DMS153 (cell line): ENCODE measurements around the gene GNG13.

ENCODE experiments used
- DNase-seq: peaks from one replicate; lab custom pipeline; 2025; lab: John Stamatoyannopoulos, UW

Gene GNG13

DNA sequence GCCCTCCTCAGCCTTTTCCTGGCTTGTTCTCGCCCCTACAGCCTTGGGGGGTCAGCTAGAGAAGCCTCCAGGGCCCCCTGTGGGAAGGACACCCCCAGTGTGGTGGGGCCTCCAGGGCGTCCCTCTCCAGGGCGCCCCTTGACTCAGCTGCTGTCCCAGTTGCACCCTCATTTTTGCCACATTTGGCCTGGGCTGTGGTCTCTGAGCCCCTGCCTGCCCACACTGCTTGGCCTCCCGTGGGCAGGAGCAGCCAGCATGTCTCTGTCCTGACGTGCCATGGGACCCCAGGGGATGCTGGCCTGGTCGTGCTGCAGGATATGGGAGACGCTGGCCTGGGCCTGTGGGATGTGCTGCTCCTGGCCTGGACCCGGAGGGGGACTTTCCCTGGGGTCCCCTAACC, 7.1 kb downstream of the GNG13 start:
- DNase-seq: no peak

- DNase-seq: no peak
Observed at GRCh38 chr16:792221-792995, 8.1 kb downstream of the GNG13 start.

DNA sequence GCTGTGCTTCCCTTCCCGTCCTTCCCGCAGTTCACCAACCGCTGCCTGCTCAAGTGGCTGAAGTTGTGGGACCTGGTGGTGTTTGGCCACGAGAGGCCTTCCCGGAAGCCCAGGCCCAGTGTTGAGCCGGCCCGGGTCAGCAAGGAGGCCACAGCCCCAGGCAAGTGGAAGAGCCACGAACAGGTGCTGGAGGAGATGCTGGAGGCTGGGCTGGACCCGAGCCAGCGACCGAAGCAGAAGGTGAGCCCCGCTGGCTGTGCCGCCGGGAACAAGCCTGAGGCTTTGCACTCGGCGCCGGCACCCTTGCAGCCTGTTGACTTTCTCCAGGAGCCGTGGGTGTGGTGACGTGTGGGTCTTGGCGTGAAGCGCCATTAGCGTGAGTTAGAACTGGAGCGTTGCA, 9.4 kb downstream of the GNG13 start:
- no peak for DNase-seq

DNA sequence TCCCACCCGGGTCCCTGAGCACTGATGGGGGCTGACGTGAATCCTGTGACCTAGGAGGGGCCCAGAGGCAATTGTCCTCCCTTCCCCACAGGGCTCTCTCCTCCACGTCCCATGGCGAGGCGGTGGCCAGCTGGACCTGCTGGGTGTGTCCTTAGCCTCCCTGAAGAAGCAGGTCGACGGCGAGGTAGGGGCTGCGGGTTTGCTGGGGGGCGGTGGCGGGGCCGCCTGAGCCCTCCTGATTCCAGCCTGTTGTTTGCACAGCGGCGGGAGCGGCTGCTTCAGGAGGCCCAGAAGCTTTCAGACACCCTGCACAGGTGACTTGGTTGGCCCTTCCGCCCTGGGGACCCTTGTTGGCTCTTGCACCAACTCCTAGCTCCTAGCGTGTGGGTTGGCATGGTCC, 10.4 kb downstream of the GNG13 start:
- DNase-seq: no peak

GRCh38 chr16:789191-789850, 11.2 kb downstream of the GNG13 start:
- DNase-seq: no peak

GRCh38 chr16:788399-789126, 12.0 kb downstream of the GNG13 start, which contains the start of gene CHTF18:
TSS of gene CHTF18 (plus strand) at chr16:788620. CDS start at chr16:788685, 65 bp downstream.
- peak; percentile 84 for DNase-seq

DNA sequence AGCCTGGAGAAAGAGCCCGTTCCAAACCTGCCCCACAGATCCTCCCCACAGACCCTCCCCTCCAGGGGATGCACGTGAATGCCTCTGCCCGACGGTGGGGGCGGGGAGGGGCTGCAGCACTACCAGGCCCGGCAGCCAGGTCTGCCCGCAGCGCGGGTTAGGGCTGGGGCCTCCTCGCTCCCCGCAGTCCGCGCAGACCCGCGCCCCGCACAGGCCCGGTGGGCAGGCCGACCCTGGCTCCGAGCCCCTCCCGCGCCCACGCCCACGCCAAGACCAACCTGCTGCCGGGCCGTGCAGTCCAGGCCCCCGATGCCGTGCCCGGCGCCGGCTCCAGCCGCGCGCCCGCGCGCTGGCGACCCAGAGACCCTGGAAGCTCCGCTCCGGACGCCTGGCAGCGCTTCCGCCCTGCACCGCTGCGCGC, 12.5 kb downstream of the GNG13 start, which contains the start of gene RPUSD1:
Gene RPUSD1 (minus strand): TSS at position 404 of the 421 bp plus-strand sequence. CDS start 644 bp downstream, outside the sequence.
- no peak for DNase-seq

- no peak for DNase-seq
Observed at GRCh38 chr16:787321-787966, 13.1 kb downstream of the GNG13 start.

DNA sequence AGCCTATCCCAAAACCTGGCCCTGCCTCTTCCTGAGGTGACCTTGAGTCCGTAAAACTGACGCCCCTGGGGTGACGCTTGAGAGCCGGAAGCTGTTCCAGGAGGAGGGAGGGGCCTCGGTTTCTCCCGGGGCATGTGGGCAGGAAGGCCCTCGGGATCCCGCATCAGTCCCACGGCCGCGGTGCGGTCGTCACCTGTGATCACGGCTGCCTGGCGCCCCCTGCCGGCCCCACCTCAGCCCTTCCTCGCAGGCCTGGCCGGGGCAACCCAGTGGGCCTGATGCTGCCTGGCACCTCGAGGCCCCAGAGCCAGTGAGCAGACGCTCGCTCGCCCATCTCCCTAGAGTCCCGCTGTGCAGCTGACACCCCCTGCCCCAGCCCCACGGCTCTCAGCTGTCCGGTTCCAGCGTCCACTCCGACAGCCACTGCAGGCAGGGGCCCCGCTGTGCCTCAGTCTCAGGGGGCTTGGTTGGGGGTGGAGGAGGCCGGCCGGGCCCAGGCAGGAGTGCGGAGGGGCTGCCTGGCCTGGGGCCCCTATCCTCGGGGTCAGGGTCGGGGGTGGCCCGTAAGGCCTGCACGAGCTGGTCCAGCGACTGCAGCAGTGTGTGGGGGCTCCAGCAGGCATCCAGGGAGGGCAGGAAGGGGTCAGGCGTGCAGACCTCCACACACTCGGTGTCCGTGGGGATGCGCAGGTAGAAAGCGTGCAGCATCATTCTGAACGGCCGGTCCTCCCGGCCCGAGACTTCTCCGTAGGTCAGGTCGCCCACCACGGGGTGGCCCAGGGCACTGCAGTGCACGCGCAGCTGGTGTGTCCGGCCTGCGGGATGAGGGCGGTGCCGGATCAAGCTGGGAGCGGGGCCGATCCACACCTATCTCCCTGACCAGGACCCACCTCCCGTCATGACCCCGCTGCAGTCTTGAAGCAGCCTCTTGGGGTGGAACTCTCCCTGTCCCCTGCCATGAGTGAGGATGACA, 14.7 kb downstream of the GNG13 start:
- DNase-seq: peak; percentile 57

DNA sequence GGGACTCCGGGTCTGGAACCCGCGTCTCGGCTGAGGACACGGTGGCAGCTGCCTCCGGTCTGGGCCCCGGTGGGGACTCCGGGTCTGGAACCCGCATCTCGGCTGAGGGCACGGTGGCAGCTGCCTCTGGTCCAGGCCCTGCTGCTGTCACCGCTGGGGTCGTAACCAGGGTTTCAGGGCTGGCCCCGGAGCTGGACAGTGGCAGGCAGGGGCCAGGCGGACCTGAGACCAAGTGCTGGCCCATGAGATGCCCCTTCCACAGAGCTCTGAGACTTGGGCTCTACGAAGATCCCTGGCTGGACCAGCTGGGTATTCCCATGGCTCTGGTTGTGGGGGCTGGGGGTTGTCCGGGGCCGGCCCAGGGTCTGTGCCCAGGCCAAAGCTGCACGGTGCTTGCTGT, 16.1 kb downstream of the GNG13 start:
- DNase-seq: no peak

DNA sequence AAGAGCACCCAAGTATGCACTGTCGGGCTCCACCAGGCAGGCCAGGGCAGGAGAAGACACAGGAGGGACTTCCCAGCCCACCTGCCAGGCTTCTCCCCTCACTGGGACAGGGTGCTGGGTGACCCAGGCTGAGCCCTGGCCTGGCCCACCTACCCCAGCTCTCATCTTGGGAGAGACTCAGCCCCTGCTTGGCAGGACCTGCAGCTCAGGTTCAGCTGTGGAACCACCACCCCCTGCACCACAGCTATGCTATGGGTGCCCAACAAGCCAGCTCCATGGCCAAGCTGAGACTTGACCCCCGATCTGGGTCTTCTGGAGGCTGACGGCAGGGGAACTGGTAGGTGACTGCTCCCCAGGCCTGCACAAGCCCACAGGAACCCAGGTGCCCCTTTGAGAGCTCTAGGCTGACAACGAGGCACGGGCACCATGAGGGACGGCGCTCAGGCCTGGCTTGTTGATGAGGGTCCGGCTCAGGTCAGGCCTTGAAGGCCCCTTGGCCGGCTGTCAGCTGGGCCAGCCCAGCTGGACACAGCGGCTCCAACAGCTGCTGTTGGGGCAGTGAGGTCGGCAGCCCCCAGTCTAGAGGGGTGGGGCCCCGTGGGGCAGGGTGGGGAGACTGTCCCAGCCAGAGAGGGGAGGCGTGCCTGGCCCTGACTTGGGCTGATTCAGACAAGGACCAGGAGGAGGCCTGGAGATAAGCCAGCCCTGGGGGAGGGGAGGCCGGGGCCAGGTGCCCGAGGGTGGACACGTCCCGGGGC, 17.0 kb downstream of the GNG13 start:
- no peak for DNase-seq

DNA sequence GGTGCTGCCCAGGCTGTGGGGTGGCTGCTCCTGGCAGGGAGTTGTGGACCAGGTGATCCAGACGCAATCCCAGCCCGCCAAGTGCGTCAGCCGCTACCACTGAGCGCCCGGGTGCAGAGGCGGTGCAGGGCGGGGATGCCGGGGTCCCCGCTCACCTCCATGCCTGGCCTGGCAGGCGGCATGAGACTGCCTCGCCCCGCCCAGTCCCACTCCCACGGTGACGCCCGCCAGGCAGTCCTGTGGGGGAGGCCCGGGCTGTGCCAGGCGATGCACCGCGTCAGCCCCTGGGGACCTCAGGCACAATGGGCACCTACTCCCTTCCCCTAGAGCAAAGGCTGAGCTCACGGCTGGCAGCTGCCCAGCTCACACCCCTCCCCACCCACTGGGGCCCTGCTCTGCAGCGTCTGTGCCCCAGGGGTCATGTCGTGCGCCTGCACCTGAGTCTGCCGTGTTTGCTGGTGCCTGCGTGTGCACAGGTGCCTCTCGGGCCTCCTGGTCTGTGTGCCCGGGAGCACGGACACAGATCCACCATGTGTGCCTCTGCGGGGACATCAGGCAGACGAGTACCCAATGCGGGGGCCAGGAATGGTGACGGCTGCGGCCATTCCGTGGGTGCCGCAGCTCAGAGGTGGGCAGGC, 17.6 kb downstream of the GNG13 start:
- DNase-seq: peak; percentile 78

- DNase-seq: no peak
Observed at GRCh38 chr16:782258-782657, 18.3 kb downstream of the GNG13 start.

GRCh38 chr16:781346-782010, 19.1 kb downstream of the GNG13 start:
- DNase-seq: no peak

DNA sequence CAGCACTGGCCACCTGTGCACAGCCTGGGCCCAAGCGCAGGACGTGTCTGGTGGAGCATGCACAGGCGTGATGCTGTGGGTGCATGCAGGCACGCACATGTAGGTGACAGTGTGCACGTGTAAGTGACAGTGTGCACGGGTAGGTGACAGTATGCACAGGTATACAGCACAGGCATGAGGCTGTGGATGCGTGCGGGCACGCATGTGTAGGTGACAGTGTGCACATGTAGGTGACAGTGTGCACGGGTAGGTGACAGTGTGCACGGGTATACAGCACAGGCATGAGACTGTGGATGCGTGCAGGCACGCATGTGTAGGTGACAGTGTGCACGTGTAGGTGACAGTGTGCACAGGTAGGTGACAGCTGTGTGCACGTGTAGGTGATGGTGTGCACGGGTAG, 20.2 kb downstream of the GNG13 start:
- no peak for DNase-seq

DNA sequence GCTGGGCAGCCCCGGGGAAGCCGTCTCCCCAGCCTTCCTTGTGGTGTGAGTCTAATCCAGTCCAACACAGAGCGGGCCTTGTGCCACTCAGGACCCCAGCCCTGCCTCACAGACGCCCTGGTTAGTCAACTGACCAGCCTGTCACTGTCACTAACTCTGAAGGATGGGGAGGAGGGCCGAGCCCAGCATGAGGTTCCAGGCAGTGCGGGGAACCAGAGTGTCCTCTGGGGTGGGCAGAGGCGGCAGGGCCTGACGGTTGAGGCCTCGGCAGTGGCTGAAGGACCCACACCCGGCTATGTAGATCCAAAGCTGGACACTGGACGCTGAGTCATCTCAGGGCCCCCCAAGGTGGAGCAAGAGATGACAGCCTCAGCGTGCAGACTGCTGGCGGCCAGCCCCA, 21.0 kb downstream of the GNG13 start:
- DNase-seq: no peak

DNA sequence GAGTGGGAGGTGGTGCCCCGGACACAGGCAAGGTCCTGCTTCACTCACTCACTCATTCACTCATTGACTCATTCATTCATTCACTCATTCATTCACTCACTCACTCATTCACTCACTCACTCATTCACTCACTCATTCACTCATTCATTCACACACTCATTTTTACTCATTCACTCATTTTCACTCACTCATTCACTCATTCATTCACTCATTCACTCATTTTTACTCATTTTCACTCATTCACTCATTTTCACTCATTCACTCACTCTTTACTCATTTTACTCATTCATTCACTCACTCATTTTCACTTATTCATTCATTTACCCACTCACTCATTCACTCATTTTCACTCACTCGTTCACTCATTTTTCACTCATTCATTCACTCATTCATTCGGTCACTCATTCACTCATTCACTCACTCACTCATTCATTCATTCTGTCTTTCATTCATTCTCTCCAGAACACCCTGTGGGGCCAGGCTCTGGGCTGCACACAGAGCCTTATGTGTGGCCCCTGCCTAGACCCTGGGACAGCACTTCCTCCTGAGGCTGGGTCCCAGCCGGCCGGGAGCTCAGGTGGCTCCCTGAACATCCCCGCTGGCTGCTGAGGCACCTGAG, 21.5 kb downstream of the GNG13 start:
- DNase-seq: no peak

DNA sequence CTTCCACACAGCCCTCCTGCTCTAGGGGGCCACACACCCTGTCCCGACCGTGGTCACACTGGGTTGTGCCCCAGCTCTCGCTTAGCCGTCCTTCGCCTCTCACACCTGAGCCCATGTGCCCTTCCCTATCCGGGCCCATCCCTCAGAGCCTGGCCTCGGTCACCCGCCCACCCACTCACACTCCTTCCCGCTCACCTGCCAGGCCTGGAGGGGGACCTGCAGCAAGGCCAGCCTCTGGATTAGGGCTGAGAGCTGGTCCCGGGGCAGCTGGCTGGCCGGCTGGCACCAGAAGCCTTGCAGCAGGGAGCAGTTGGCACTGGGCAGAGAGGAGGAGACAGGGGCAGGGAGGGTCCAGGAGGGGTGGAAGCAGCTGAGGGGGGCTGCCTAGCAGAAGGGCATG, 22.1 kb downstream of the GNG13 start:
- DNase-seq: no peak

DNA sequence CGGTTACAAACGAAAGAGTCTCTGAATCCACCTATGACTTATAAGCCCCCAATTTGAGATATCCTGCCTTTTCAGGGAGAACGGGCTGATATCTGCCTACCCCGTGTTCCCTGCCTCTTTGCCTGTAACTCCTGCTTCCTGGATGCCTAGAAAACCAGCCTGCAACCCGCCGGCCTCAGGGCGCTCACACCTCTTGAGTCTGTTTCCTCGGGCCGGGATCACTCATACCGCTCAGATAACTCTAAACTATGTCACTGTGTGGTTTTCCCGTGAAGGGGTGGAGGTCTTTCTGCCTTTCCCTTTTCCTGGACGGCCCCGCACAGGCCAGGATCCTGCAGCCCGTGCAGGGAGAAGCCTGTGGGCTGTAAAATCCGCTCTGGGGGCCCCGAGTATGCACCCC, 22.7 kb downstream of the GNG13 start:
- DNase-seq: peak; percentile 3
